Measurements from ENCODE around the gene GJA10.
"Not testable (repeated sequence)": the region's sequence is repeated elsewhere in the genome, so short reads cannot be mapped to it uniquely, and the experiment has no call there.

DNA sequence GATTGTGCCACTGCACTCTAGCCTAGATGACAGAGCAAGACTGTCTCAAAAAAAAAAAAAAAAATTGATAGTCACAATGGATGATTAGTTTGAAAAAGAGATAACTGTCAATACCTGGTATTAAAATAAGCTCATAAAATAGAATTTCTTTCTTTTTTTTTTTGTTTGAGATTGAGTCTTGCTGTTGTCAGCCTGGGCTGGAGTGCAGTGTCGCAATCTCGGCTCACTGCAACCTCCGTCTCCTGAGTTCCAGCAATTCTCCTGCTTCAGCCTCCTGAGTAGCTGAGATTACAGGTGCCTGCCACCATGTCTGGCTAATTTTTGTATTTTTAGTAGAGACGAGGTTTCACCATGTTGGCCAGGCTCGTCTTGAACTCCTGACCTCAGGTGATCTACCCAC lies 46.8 kb upstream of the GJA10 start:
- TF ChIP-seq, protein P1, sequence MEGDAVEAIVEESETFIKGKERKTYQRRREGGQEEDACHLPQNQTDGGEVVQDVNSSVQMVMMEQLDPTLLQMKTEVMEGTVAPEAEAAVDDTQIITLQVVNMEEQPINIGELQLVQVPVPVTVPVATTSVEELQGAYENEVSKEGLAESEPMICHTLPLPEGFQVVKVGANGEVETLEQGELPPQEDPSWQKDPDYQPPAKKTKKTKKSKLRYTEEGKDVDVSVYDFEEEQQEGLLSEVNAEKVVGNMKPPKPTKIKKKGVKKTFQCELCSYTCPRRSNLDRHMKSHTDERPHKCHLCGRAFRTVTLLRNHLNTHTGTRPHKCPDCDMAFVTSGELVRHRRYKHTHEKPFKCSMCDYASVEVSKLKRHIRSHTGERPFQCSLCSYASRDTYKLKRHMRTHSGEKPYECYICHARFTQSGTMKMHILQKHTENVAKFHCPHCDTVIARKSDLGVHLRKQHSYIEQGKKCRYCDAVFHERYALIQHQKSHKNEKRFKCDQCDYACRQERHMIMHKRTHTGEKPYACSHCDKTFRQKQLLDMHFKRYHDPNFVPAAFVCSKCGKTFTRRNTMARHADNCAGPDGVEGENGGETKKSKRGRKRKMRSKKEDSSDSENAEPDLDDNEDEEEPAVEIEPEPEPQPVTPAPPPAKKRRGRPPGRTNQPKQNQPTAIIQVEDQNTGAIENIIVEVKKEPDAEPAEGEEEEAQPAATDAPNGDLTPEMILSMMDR (IDR thresholded peaks at IDR 0.05; ENCODE audit: insufficient read depth, low read length) = not testable (repeated sequence)
- not testable (repeated sequence) for TF ChIP-seq POLR2AphosphoS5 (IDR thresholded peaks at IDR 0.05; ENCODE audit: low read depth)

Data from HL-60 (cell line).